HEK293 (cell line): ENCODE results near the gene AADACL3.
A peak's percentile ranks its signal among the peaks of the same experiment; 100 is the strongest.
"Not testable (repeated sequence)": the region's sequence is repeated elsewhere in the genome, so short reads cannot be mapped to it uniquely, and the experiment has no call there.

Experiments used
- CTCF ChIA-PET: fragments of 350-600 bp; formaldehyde crosslinking; extraction: SDS; loops from one replicate; lab custom pipeline; 2021; ENCODE audit warnings: antibody characterized with exemption; lab: Yijun Ruan, JAX
- POLR2A ChIA-PET: fragments of 300-600 bp; formaldehyde crosslinking; extraction: SDS; loops from one replicate; lab custom pipeline; 2020; ENCODE audit warnings: antibody characterized with exemption, inconsistent platforms; lab: Yijun Ruan, JAX
- H3K27ac ChIP-seq: fragments of 200-500 bp; sonication (Bioruptor generic); 2 replicates; pipeline ENCODE4 v1.5.1; 2014; ENCODE audit warnings: low read depth, low read length, control low read depth, inconsistent platforms; ENCODE audit errors: extremely low read depth
- H3K36me3 ChIP-seq, 2 experiments: fragments of 200-500 bp in 1 of 2; sonication (Bioruptor generic) in 1 of 2; 1 replicate in 1 of 2; 2 replicates in 1 of 2; pipeline ENCODE4 v1.5.1; 2014 to 2017; ENCODE audit warnings: inconsistent platforms in 2 of 2, low read length in 2 of 2; ENCODE audit not compliant: control insufficient read depth in 2 of 2, insufficient read depth in 1 of 2
- H3K4me1 ChIP-seq: fragments of 200-500 bp; sonication (Bioruptor generic); 2 replicates; pipeline ENCODE4 v1.5.1; 2014; ENCODE audit warnings: mild to moderate bottlenecking, low read length, inconsistent platforms; ENCODE audit not compliant: control insufficient read depth, insufficient read depth
- H3K4me3 ChIP-seq: 2 replicates; pipeline ENCODE4 v1.5.1; 2011; ENCODE audit warnings: low read depth, mild to moderate bottlenecking, control low read depth, low read length, moderate library complexity
- H3K9me3 ChIP-seq: fragments of 200-500 bp; sonication (Bioruptor generic); 2 replicates; pipeline ENCODE4 v1.5.1; 2014; ENCODE audit warnings: low read depth, low read length, inconsistent platforms; ENCODE audit not compliant: control insufficient read depth, insufficient read depth
- GLIS2 ChIP-seq: fragments of 450-650 bp; formaldehyde crosslinking; IDR thresholded peaks from 2 replicates; pipeline ENCODE4 v1.5.1; 2016; ENCODE audit warnings: missing biosample characterization, missing genetic modification characterization
- HOXD13 ChIP-seq: sonication (generic); formaldehyde crosslinking; IDR thresholded peaks from 2 replicates; pipeline ENCODE4 v1.8.0; 2022; ENCODE audit warnings: missing genetic modification reagents, borderline replicate concordance
- ZNF157 ChIP-seq: fragments of 450-650 bp; formaldehyde crosslinking; IDR thresholded peaks from 2 replicates; pipeline ENCODE4 v1.5.1; 2016; ENCODE audit warnings: missing biosample characterization, missing genetic modification characterization
- ZNF37A ChIP-seq: fragments of 450-650 bp; IDR thresholded peaks from 2 replicates; pipeline ENCODE4 v1.5.1; 2018; ENCODE audit warnings: missing biosample characterization, missing genetic modification characterization
- ZNF707 ChIP-seq: fragments of 450-650 bp; formaldehyde crosslinking; IDR thresholded peaks from 2 replicates; pipeline ENCODE4 v1.5.1; 2016; ENCODE audit warnings: missing biosample characterization, missing genetic modification characterization
- ZXDB ChIP-seq: fragments of 450-650 bp; formaldehyde crosslinking; IDR thresholded peaks from 2 replicates; pipeline ENCODE4 v1.5.1; 2016; ENCODE audit warnings: missing biosample characterization, missing genetic modification characterization
- TF ChIP-seq, protein P1 (sequence below): fragments of 450-650 bp; formaldehyde crosslinking; IDR thresholded peaks from 2 replicates; pipeline ENCODE4 v1.5.1; 2016; ENCODE audit warnings: missing biosample characterization, missing genetic modification characterization, low read depth

Gene AADACL3, protein sequence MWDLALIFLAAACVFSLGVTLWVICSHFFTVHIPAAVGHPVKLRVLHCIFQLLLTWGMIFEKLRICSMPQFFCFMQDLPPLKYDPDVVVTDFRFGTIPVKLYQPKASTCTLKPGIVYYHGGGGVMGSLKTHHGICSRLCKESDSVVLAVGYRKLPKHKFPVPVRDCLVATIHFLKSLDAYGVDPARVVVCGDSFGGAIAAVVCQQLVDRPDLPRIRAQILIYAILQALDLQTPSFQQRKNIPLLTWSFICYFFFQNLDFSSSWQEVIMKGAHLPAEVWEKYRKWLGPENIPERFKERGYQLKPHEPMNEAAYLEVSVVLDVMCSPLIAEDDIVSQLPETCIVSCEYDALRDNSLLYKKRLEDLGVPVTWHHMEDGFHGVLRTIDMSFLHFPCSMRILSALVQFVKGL

DNA sequence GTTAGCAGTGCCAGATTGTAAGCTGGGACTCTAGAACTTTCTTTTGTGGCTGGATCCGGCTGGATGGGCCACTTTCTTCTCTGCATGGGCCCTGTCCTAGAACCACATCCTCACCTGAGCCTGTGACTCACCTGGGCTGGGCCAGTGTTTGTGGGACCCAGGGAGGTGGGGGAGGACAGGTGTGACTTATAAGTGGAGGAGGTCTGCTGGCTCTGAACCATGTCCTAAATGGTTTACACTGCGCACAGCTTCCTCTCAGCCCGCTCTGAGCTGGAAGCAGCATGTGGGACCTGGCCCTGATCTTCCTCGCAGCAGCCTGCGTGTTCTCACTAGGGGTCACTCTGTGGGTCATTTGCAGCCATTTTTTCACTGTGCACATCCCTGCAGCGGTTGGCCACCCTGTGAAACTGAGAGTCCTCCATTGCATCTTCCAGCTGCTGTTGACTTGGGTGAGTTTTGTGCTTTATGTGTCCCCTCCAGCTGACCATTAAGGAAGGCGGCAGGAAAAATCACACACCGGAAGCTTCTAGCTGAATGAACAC lies at the start of gene AADACL3:
Gene AADACL3 (plus strand): TSS at position 215 of the 542 bp plus-strand sequence. CDS start 67 bp downstream, at position 282.
- ChIA-PET POLR2A (no interaction called here), CTCF (interaction anchor here (0.7 kb wide), 1 partner anchor 290 kb away, joined by 3 read pairs; no protein-coding TSS in a partner anchor)
- no peaks in the 10 kb centered on the region for H3K36me3 ChIP-seq
- H3K27ac ChIP-seq, result no peak within 1 kb of the TSS
- no peak for TF ChIP-seq GLIS2 (tag by site-specific recombination)
- no peak within 1 kb of the TSS for H3K4me3 ChIP-seq
- H3K9me3 ChIP-seq, result no peaks in the 10 kb centered on the region
- no peaks in the 10 kb centered on the region for H3K4me1 ChIP-seq

DNA sequence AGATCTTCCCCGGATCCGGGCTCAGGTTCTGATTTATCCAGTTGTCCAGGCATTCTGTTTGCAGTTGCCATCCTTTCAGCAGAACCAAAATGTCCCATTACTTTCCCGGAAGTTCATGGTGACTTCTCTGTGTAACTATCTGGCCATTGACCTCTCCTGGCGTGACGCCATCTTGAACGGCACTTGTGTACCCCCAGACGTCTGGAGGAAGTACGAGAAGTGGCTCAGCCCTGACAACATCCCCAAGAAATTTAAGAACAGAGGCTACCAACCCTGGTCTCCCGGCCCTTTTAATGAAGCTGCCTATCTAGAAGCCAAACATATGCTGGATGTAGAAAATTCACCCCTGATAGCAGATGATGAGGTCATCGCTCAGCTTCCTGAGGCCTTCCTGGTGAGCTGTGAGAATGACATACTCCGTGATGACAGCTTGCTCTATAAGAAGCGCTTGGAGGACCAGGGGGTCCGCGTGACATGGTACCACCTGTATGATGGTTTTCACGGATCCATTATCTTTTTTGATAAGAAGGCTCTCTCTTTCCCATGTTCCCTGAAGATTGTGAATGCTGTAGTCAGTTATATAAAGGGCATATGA lies 49.7 kb upstream of the AADACL3 start:
- no peaks in the 10 kb centered on the region for H3K9me3 ChIP-seq
- ChIA-PET CTCF (interaction anchor here (0.6 to 1.0 kb wide), 4 partner anchors 20 to 578 kb away, joined by 3 to 7 read pairs (median 3); no protein-coding TSS in a partner anchor), POLR2A (no interaction called here)
- no peak for TF ChIP-seq ZXDB
- TF ChIP-seq, protein P1, sequence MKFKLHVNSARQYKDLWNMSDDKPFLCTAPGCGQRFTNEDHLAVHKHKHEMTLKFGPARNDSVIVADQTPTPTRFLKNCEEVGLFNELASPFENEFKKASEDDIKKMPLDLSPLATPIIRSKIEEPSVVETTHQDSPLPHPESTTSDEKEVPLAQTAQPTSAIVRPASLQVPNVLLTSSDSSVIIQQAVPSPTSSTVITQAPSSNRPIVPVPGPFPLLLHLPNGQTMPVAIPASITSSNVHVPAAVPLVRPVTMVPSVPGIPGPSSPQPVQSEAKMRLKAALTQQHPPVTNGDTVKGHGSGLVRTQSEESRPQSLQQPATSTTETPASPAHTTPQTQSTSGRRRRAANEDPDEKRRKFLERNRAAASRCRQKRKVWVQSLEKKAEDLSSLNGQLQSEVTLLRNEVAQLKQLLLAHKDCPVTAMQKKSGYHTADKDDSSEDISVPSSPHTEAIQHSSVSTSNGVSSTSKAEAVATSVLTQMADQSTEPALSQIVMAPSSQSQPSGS (tag by site-specific recombination), result peak; percentile 56; the same call in 1 of the 2 replicates
- no peak overlapping the region for H3K27ac ChIP-seq
- no peaks in the 10 kb centered on the region for H3K4me1 ChIP-seq
- no peak overlapping the region for H3K4me3 ChIP-seq
- H3K36me3 ChIP-seq, result no peaks in the 10 kb centered on the region

DNA sequence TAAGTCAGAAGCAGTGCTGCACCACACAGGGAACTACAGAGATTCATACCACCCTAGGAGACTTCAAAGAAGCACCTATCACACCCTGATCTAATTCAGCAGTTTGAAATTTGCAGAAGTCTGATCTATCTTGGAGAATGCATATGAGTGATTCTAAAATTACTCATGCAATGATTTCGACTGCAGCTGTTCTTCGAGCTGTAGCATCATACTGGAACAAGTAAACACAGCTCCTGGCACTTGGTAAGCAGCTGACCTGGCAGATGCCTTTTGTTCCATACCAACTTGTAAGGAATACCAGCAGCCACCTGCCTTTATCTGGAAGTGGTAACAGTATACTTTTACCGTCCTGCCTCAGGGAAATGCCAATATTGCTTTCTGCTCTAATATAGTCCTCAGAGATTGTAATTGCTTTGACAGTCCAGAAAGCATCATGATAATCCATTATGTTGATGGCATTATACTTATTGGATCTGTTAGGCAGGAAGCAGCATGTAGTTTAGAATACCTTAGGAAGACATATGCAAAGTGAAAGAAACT lies 46.3 kb upstream of the AADACL3 start:
- no peak overlapping the region for H3K27ac ChIP-seq
- H3K4me1 ChIP-seq, result no peaks in the 10 kb centered on the region
- no peaks in the 10 kb centered on the region for H3K9me3 ChIP-seq
- H3K4me3 ChIP-seq, result no peak overlapping the region
- peak; percentile 93 for TF ChIP-seq ZNF157 (tag by site-specific recombination)
- no peak for TF ChIP-seq ZNF707
- ChIA-PET POLR2A (interaction anchor here (0.6 kb wide), 1 partner anchor 18 kb away, joined by 4 read pairs; no protein-coding TSS in a partner anchor), CTCF (interaction anchor here (2.4 kb wide), 1 partner anchor 10 kb away, joined by 10 read pairs; no protein-coding TSS in a partner anchor)
- no peaks in the 10 kb centered on the region for H3K36me3 ChIP-seq

DNA sequence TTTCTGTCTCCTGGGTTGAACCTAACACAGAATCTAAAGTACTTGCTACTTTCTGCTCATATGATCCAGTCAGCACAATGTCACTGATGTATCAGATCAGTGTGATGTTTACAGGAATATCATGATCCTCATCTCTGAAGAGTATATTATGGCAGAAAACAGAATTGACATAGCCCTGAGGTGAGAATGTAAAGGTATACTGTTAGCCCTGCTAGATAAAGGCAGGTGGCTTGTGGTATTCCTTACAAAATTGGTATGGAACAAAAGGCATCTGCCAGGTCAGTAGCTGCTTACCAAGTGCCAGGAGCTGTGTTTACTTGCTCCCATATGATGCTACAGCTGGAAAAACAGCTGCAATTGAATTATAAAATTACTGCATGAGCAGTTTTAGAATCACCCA lies 41.6 kb upstream of the AADACL3 start:
- TF ChIP-seq HOXD13 (CRISPR knock-in tag), result no peak
- TF ChIP-seq ZNF37A (tag by site-specific recombination), result no peak
- TF ChIP-seq ZNF157 (tag by site-specific recombination), result peak; percentile 92
- TF ChIP-seq, all 188 proteins: peak for 1
- POLR2A ChIA-PET, result no interaction called here
- CTCF ChIA-PET, result interaction anchor here (1.4 kb wide), 1 partner anchor 15 kb away, joined by 9 read pairs; no protein-coding TSS in a partner anchor
- H3K36me3 ChIP-seq, result no peaks in the 10 kb centered on the region
- H3K27ac ChIP-seq, result no peak overlapping the region
- no peak overlapping the region for H3K4me3 ChIP-seq
- no peaks in the 10 kb centered on the region for H3K4me1 ChIP-seq
- no peaks in the 10 kb centered on the region for H3K9me3 ChIP-seq

DNA sequence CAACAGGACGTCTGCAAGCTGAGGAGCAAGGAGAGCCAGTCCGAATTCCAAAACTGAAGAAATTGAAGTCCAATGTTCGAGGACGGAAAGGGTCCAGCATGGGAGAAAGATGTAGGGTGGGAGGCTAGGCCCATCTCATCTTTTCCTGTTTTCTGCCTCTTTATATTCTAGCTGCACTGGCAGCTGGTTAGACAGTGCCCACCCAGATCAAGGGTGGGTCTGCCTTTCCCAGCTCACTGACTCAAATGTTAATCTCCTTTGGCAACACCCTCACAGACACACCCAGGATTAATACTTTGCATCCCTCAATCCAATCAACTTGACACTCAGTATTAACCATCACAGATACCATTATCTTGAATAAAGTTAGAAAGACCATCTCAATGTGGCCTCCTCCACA lies 39.8 kb upstream of the AADACL3 start:
- H3K27ac ChIP-seq, H3K9me3 ChIP-seq, POLR2A ChIA-PET, H3K4me3 ChIP-seq, H3K36me3 ChIP-seq, H3K4me1 ChIP-seq: not testable (repeated sequence)
- CTCF ChIA-PET, result interaction anchor here (0.8 kb wide), 1 partner anchor 17 kb away, joined by 3 read pairs; no protein-coding TSS in a partner anchor
